ENCODE results near the gene C9orf153. TPM values are rescaled to one million over a fixed set of nuclear protein-coding genes. Genes with fewer than 3 reads are reported as not detected.

Gene C9orf153
- total and polyA plus RNA-seq, 2 of the 13 experiments (the other 11 are each of a cell fraction or from before 2014, with no cell fraction given): 0.17 to 0.44 TPM

DNA sequence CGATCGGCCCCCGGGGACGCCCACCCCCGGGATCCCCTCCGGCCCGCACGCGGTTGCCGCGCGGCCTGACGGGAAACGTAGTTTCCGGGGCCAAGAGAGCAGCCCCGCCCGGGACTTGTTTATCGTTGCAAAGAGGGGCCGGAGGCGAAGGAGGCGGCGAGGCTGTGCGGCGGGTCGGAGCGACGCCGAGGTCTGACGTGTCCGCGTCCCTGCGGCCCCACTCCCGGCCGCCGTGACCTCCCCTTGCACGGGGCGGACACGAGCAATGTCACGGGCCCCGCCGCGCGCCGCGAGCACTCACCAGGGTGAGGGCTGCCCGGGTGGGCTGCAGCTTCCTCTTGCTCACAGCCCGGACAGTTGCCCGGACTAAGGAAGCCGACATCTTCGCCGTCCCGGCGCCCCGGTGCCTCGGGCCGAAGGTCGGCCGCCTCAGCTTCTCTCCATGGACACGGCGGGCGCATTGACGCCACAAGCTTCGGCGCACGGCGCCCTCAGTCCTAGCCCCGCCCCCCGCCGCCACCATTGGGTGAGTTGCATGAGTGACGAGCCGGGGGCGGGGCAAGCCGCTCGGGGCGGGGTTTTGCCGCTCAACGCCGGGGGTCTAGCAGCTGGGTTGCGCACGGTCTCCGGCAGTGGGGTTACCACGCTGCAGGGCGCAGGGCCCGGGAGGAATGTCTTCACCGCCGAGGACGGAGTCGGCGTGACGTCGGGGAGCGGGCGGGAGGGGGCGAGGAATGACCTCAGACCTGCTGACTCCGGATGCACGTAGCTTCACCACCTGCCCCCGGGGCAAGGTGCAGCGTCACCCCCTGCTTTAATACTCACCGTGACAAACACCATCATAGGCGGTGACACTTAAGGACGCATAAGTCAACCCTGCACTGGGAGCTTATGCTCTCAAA lies 22.9 kb upstream of the C9orf153 start, which contains the start of gene ISCA1 (continued):
- TF ChIP-seq, protein P1, sequence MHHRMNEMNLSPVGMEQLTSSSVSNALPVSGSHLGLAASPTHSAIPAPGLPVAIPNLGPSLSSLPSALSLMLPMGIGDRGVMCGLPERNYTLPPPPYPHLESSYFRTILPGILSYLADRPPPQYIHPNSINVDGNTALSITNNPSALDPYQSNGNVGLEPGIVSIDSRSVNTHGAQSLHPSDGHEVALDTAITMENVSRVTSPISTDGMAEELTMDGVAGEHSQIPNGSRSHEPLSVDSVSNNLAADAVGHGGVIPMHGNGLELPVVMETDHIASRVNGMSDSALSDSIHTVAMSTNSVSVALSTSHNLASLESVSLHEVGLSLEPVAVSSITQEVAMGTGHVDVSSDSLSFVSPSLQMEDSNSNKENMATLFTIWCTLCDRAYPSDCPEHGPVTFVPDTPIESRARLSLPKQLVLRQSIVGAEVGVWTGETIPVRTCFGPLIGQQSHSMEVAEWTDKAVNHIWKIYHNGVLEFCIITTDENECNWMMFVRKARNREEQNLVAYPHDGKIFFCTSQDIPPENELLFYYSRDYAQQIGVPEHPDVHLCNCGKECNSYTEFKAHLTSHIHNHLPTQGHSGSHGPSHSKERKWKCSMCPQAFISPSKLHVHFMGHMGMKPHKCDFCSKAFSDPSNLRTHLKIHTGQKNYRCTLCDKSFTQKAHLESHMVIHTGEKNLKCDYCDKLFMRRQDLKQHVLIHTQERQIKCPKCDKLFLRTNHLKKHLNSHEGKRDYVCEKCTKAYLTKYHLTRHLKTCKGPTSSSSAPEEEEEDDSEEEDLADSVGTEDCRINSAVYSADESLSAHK (CRISPR knock-in tag; IDR thresholded peaks at IDR 0.05; ENCODE audit: borderline replicate concordance): no peak
- TF ChIP-seq ZNF326 (CRISPR knock-in tag; IDR thresholded peaks at IDR 0.05; ENCODE audit: borderline replicate concordance): no peak
- TF ChIP-seq HIVEP1 (CRISPR knock-in tag; IDR thresholded peaks at IDR 0.05): peak; percentile 99
- no peak for TF ChIP-seq ZFP36L1 (CRISPR knock-in tag; IDR thresholded peaks at IDR 0.05)
- TF ChIP-seq, protein P2, sequence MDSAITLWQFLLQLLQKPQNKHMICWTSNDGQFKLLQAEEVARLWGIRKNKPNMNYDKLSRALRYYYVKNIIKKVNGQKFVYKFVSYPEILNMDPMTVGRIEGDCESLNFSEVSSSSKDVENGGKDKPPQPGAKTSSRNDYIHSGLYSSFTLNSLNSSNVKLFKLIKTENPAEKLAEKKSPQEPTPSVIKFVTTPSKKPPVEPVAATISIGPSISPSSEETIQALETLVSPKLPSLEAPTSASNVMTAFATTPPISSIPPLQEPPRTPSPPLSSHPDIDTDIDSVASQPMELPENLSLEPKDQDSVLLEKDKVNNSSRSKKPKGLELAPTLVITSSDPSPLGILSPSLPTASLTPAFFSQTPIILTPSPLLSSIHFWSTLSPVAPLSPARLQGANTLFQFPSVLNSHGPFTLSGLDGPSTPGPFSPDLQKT (CRISPR knock-in tag; IDR thresholded peaks at IDR 0.05; ENCODE audit: borderline replicate concordance): no peak
- TF ChIP-seq ZNF230 (CRISPR knock-in tag; IDR thresholded peaks at IDR 0.05): no peak
- TF ChIP-seq SOX5 (CRISPR knock-in tag; IDR thresholded peaks at IDR 0.05; ENCODE audit: borderline replicate concordance): no peak; the same call in 1 of the 2 replicates
- TF ChIP-seq, protein P3, sequence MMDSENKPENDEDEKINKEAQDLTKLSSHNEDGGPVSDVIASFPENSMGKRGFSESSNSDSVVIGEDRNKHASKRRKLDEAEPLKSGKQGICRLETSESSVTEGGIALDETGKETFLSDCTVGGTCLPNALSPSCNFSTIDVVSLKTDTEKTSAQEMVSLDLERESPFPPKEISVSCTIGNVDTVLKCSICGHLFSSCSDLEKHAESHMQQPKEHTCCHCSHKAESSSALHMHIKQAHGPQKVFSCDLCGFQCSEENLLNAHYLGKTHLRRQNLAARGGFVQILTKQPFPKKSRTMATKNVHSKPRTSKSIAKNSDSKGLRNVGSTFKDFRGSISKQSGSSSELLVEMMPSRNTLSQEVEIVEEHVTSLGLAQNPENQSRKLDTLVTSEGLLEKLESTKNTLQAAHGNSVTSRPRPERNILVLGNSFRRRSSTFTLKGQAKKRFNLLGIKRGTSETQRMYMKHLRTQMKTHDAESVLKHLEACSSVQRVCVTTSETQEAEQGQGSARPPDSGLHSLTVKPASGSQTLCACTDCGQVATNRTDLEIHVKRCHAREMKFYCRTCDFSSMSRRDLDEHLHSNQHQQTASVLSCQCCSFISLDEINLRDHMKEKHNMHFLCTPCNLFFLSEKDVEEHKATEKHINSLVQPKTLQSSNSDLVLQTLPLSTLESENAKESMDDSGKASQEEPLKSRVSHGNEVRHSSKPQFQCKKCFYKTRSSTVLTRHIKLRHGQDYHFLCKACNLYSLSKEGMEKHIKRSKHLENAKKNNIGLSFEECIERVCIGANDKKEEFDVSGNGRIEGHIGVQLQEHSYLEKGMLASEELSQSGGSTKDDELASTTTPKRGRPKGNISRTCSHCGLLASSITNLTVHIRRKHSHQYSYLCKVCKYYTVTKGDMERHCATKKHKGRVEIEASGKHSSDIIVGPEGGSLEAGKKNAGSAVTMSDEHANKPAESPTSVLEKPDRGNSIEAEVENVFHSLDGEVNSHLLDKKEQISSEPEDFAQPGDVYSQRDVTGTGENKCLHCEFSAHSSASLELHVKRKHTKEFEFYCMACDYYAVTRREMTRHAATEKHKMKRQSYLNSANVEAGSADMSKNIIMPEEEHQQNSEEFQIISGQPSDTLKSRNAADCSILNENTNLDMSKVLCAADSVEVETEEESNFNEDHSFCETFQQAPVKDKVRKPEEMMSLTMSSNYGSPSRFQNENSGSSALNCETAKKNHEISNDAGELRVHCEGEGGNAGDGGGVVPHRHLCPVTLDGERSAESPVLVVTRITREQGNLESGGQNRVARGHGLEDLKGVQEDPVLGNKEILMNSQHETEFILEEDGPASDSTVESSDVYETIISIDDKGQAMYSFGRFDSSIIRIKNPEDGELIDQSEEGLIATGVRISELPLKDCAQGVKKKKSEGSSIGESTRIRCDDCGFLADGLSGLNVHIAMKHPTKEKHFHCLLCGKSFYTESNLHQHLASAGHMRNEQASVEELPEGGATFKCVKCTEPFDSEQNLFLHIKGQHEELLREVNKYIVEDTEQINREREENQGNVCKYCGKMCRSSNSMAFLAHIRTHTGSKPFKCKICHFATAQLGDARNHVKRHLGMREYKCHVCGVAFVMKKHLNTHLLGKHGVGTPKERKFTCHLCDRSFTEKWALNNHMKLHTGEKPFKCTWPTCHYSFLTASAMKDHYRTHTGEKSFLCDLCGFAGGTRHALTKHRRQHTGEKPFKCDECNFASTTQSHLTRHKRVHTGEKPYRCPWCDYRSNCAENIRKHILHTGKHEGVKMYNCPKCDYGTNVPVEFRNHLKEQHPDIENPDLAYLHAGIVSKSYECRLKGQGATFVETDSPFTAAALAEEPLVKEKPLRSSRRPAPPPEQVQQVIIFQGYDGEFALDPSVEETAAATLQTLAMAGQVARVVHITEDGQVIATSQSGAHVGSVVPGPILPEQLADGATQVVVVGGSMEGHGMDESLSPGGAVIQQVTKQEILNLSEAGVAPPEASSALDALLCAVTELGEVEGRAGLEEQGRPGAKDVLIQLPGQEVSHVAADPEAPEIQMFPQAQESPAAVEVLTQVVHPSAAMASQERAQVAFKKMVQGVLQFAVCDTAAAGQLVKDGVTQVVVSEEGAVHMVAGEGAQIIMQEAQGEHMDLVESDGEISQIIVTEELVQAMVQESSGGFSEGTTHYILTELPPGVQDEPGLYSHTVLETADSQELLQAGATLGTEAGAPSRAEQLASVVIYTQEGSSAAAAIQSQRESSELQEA (CRISPR knock-in tag; IDR thresholded peaks at IDR 0.05; ENCODE audit: not compliant biosample characterization): peak; percentile 59
- TF ChIP-seq ZBTB38 (CRISPR knock-in tag; IDR thresholded peaks at IDR 0.05): no peak
- TF ChIP-seq SPEN (CRISPR knock-in tag; IDR thresholded peaks at IDR 0.05; ENCODE audit: low read depth): peak; percentile 56
- TF ChIP-seq, protein P4, sequence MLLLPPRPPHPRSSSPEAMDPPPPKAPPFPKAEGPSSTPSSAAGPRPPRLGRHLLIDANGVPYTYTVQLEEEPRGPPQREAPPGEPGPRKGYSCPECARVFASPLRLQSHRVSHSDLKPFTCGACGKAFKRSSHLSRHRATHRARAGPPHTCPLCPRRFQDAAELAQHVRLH (CRISPR knock-in tag; IDR thresholded peaks at IDR 0.05; ENCODE audit: borderline replicate concordance, low read depth): peak; percentile 46; the same call in 1 of the 2 replicates
- TF ChIP-seq MXI1 (IDR thresholded peaks at IDR 0.05; ENCODE audit: borderline replicate concordance, low read depth, low read length): peak; percentile 74; the same call in 1 of the 3 replicates
- TF ChIP-seq ZNF629 (CRISPR knock-in tag; conservative IDR thresholded peaks at IDR 0.05): no peak
- TF ChIP-seq ZNF205 (CRISPR knock-in tag; IDR thresholded peaks at IDR 0.05): no peak; the same call in 1 of the 2 replicates
- peak; percentile 94 for TF ChIP-seq GABPB1 (CRISPR knock-in tag; IDR thresholded peaks at IDR 0.05)
